K562 treated with DMSO at 1 percent for 12 hours (cell line): ENCODE measurements around the gene SEC24D. TPM values are rescaled to one million over a fixed set of nuclear protein-coding genes. Genes with fewer than 3 reads are reported as not detected.

Experiments used
- total RNA-seq: library from RNA; unstranded; fragments of 300-600 nt; gene quantifications from 2 replicates; pipeline ENCODE4 v1.2.3, GENCODE V29; 2022; ENCODE audit not compliant: insufficient read depth

SEC24D gene, protein sequence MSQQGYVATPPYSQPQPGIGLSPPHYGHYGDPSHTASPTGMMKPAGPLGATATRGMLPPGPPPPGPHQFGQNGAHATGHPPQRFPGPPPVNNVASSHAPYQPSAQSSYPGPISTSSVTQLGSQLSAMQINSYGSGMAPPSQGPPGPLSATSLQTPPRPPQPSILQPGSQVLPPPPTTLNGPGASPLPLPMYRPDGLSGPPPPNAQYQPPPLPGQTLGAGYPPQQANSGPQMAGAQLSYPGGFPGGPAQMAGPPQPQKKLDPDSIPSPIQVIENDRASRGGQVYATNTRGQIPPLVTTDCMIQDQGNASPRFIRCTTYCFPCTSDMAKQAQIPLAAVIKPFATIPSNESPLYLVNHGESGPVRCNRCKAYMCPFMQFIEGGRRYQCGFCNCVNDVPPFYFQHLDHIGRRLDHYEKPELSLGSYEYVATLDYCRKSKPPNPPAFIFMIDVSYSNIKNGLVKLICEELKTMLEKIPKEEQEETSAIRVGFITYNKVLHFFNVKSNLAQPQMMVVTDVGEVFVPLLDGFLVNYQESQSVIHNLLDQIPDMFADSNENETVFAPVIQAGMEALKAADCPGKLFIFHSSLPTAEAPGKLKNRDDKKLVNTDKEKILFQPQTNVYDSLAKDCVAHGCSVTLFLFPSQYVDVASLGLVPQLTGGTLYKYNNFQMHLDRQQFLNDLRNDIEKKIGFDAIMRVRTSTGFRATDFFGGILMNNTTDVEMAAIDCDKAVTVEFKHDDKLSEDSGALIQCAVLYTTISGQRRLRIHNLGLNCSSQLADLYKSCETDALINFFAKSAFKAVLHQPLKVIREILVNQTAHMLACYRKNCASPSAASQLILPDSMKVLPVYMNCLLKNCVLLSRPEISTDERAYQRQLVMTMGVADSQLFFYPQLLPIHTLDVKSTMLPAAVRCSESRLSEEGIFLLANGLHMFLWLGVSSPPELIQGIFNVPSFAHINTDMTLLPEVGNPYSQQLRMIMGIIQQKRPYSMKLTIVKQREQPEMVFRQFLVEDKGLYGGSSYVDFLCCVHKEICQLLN
- total RNA-seq, result 15.7 and 45.7 TPM in 2 replicates

GRCh38 chr4:118835571-118836300 lies at the start of gene SEC24D:
Gene SEC24D (minus strand): TSS chr4:118836126. CDS start chr4:118833696, 2,430 bp downstream.

GRCh38 chr4:118684873-118685811 lies 150.8 kb downstream of the SEC24D start, which contains the start of gene METTL14:
Gene METTL14 (plus strand): TSS chr4:118685392. CDS start chr4:118685535, 143 bp downstream.

Other genes with a start within 250 kb of the SEC24D start
- 3.1 and 7.4 TPM in 2 replicates for gene METTL14, start 150.7 kb downstream of the SEC24D start, total RNA-seq
- 0.05 and 0.13 TPM in 2 replicates for gene SYNPO2, start 52.7 kb upstream of the SEC24D start, total RNA-seq